Activated CD4-positive, alpha-beta T cell treated with anti-CD3 and anti-CD28 coated beads, Interleukin-2, Interleukin-6, amounts not matched to agents 100 ng/mL and 50 ng/mL, durations not matched to agents 16 hours and 8 hours (primary cell): Measurements from ENCODE around the gene ATAD3B.
A peak's percentile ranks its signal among the peaks of the same experiment; 100 is the strongest.
"Not testable (repeated sequence)": the region's sequence is repeated elsewhere in the genome, so short reads cannot be mapped to it uniquely, and the experiment has no call there.

Experiments
- DNase-seq: peaks from one replicate; pipeline ENCODE4 v3.0.0-alpha.2; 2020

ATAD3B gene

GRCh38 chr1:1471389-1472052 lies at the start of gene ATAD3B:
TSS of gene ATAD3B (plus strand) at chr1:1471765. CDS start at chr1:1471885, 120 bp downstream.
- DNase-seq, result peak; percentile 97

GRCh38 chr1:1421907-1422464 lies 49.6 kb upstream of the ATAD3B start:
- DNase-seq, result no peak

- DNase-seq, result no peak
Measured at GRCh38 chr1:1422465-1423244, 48.9 kb upstream of the ATAD3B start.

GRCh38 chr1:1423245-1423597 lies 48.3 kb upstream of the ATAD3B start:
- no peak for DNase-seq

- DNase-seq, result no peak
Measured at GRCh38 chr1:1424707-1425106, 46.9 kb upstream of the ATAD3B start.

GRCh38 chr1:1425426-1425752 lies 46.2 kb upstream of the ATAD3B start:
- DNase-seq, result no peak

GRCh38 chr1:1425753-1426495 lies 45.6 kb upstream of the ATAD3B start:
- DNase-seq, result no peak

- no peak for DNase-seq
Measured at GRCh38 chr1:1426496-1427105, 45.0 kb upstream of the ATAD3B start.

GRCh38 chr1:1427106-1427819 lies 44.3 kb upstream of the ATAD3B start:
- no peak for DNase-seq

GRCh38 chr1:1427820-1428148 lies 43.8 kb upstream of the ATAD3B start:
- no peak for DNase-seq

GRCh38 chr1:1428174-1428573 lies 43.4 kb upstream of the ATAD3B start:
- DNase-seq, result no peak

- DNase-seq, result not testable (repeated sequence)
Measured at GRCh38 chr1:1428967-1429366, 42.6 kb upstream of the ATAD3B start.

- DNase-seq, result no peak
Measured at GRCh38 chr1:1429671-1430073, 41.9 kb upstream of the ATAD3B start.

GRCh38 chr1:1430114-1430982 lies 41.2 kb upstream of the ATAD3B start:
- no peak for DNase-seq

- no peak for DNase-seq
Measured at GRCh38 chr1:1430992-1431844, 40.3 kb upstream of the ATAD3B start.

- DNase-seq, result no peak
Measured at GRCh38 chr1:1431845-1432273, 39.7 kb upstream of the ATAD3B start.

GRCh38 chr1:1432274-1432950 lies 39.2 kb upstream of the ATAD3B start:
- DNase-seq, result no peak

- DNase-seq, result no peak
Measured at GRCh38 chr1:1432951-1433803, 38.4 kb upstream of the ATAD3B start.

- DNase-seq, result peak; percentile 45
Measured at GRCh38 chr1:1433804-1434130, 37.8 kb upstream of the ATAD3B start.
